MM.1S (cell line): Measurements from ENCODE around the gene SWI5.

Experiments used
- DNase-seq: peaks from one replicate; pipeline ENCODE4 v3.0.0-alpha.2; 2015
- H2AFZ ChIP-seq: fragments of 300-600 bp; sonication (generic); 2 replicates; pipeline ENCODE4 v1.6.0; 2016; ENCODE audit warnings: antibody characterized with exemption, low read length
- H3F3A ChIP-seq: fragments of 300-600 bp; sonication (generic); 2 replicates; pipeline ENCODE4 v1.6.1; 2016; ENCODE audit warnings: mild to moderate bottlenecking, antibody characterized with exemption, low read length, moderate library complexity, mixed read lengths; ENCODE audit not compliant: insufficient read depth
- H3K27ac ChIP-seq: fragments of 300-600 bp; sonication (generic); 2 replicates; pipeline ENCODE4 v1.5.1; 2016; ENCODE audit warnings: mild to moderate bottlenecking, low read length
- H3K27me3 ChIP-seq: fragments of 300-600 bp; sonication (generic); replicated peaks from 2 replicates; pipeline ENCODE4 v1.6.0; 2016; ENCODE audit warnings: low read length; ENCODE audit not compliant: insufficient read depth
- H3K36me3 ChIP-seq: fragments of 300-600 bp; sonication (generic); replicated peaks from 2 replicates; pipeline ENCODE4 v1.6.1; 2016; ENCODE audit warnings: mild to moderate bottlenecking, low read length, mixed read lengths; ENCODE audit not compliant: insufficient read depth
- H3K4me1 ChIP-seq: fragments of 300-600 bp; sonication (generic); 2 replicates; pipeline ENCODE4 v1.6.1; 2016; ENCODE audit warnings: low read length, mixed read lengths
- H3K4me2 ChIP-seq: fragments of 300-600 bp; sonication (generic); 2 replicates; pipeline ENCODE4 v1.6.0; 2016; ENCODE audit warnings: low read depth, low read length
- H3K4me3 ChIP-seq: fragments of 300-600 bp; sonication (generic); 2 replicates; pipeline ENCODE4 v1.5.1; 2016; ENCODE audit warnings: low read length, mixed read lengths
- H3K79me2 ChIP-seq: fragments of 300-600 bp; sonication (generic); 2 replicates; pipeline ENCODE4 v1.6.1; 2016; ENCODE audit warnings: mixed run types, low read length, mixed read lengths
- H3K9ac ChIP-seq: fragments of 300-600 bp; sonication (generic); 2 replicates; pipeline ENCODE4 v1.6.1; 2016; ENCODE audit warnings: low read length, mixed read lengths
- H3K9me2 ChIP-seq: fragments of 300-600 bp; sonication (generic); replicated peaks from 2 replicates; pipeline ENCODE4 v1.6.1; 2016; ENCODE audit warnings: mild to moderate bottlenecking, low read length, mixed read lengths; ENCODE audit not compliant: insufficient read depth
- H3K9me3 ChIP-seq: fragments of 300-600 bp; sonication (generic); replicated peaks from 2 replicates; pipeline ENCODE4 v1.6.1; 2016; ENCODE audit warnings: mild to moderate bottlenecking, low read length, mixed read lengths; ENCODE audit not compliant: insufficient read depth
- H4K20me1 ChIP-seq: fragments of 300-600 bp; sonication (generic); 2 replicates; pipeline ENCODE4 v1.6.1; 2016; ENCODE audit warnings: mild to moderate bottlenecking, low read length, moderate library complexity, mixed read lengths; ENCODE audit not compliant: insufficient read depth
- CTCF ChIP-seq: fragments of 300-600 bp; sonication (generic); IDR thresholded peaks from 2 replicates; pipeline ENCODE4 v1.5.1; 2016; ENCODE audit warnings: antibody characterized with exemption, low read length, mixed read lengths
- EZH2 ChIP-seq: fragments of 300-600 bp; sonication (generic); optimal IDR thresholded peaks from 2 replicates; pipeline ENCODE3; 2017; ENCODE audit warnings: low read depth, mild to moderate bottlenecking, antibody characterized with exemption, low read length, mixed read lengths
- EZH2phosphoT487 ChIP-seq: fragments of 300-600 bp; sonication (generic); IDR thresholded peaks from 2 replicates; pipeline ENCODE4 v1.6.1; 2018; ENCODE audit warnings: antibody characterized with exemption, low read length

The SWI5 gene

DNA sequence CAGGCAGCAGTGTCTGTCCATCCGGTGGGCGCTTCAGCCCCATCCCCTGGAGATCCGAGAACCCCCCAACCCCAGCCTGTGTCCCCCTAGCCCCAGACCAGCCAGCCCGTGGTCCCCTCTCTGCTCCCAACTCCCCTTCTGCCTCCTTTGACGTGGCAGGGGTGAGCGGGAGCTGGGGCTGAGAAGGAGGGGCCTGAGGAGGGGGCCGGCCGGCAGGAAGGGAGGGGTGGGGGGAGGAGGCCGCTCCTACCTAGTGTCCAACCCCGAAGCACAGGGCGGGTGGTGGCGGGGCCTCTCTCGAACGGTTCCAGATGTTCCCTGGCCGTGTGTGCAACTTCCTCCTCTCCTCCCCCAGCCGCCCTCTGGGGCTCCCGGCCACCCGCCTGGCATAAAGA is 31.2 kb upstream of the SWI5 start:
- H3K27ac ChIP-seq, result no peak overlapping the region
- H3K9me2 ChIP-seq, result no peaks in the 10 kb centered on the region
- DNase-seq, result no peak
- H2AFZ ChIP-seq, result no peak overlapping the region
- H3K4me1 ChIP-seq, result no peaks in the 10 kb centered on the region
- H3K9ac ChIP-seq, result no peak overlapping the region
- no peaks in the 10 kb centered on the region for H3K36me3 ChIP-seq
- H3K9me3 ChIP-seq, result no peaks in the 10 kb centered on the region
- no peaks in the 10 kb centered on the region for H4K20me1 ChIP-seq
- TF ChIP-seq EZH2phosphoT487 (no peak), EZH2 (no peak), CTCF (no peak)
- H3K79me2 ChIP-seq, result no peaks in the 10 kb centered on the region
- H3F3A ChIP-seq, result 0 out of 2 replicates have a peak, but pooled peaks cover 3% of the 10 kb centered on the region
- peaks cover 54% of the 10 kb centered on the region for H3K27me3 ChIP-seq
- H3K4me2 ChIP-seq, result no peak overlapping the region
- H3K4me3 ChIP-seq, result no peak overlapping the region

DNA sequence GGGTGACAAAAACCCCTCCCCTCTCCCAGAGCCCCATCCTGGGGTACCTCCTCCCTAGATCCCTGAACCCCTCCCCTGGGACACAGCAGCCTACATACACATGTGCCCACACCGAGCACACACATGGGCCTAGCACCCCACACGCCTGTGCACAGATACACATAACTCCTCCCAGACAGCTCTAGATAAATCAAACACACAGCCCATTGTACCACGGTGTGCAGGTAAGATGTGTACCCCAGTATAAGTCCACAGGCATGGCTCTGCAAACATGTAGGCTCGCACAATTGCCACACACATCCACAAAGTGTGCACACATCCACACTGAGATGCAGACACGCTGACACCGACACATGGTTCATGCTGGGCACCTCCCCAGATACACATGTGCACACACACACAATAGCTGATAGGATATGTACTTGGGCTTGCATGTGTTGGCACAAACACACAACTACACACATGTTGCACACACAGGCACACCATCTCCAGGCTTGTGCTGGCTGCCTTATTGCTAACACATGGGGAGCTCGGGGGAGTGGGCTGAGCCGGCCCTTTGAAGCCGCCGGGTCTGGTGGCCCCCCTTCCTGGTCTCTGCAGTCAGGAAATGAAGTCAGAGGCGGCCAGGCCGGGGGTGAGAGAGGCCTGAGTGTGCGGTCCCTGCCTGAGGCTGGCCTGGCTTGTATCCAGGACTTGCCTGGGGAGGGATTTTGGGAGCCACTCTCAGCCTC is 30.5 kb upstream of the SWI5 start:
- no peak for DNase-seq
- no peak overlapping the region for H3K27ac ChIP-seq
- no peak overlapping the region for H3K4me3 ChIP-seq
- H3K9me2 ChIP-seq, result no peaks in the 10 kb centered on the region
- H4K20me1 ChIP-seq, result no peaks in the 10 kb centered on the region
- peaks cover 49% of the 10 kb centered on the region for H3K27me3 ChIP-seq
- peaks cover 7% of the 10 kb centered on the region; the same call in 1 of the 2 replicates for H3F3A ChIP-seq
- no peaks in the 10 kb centered on the region for H3K79me2 ChIP-seq
- H3K9ac ChIP-seq, result no peak overlapping the region
- no peaks in the 10 kb centered on the region for H3K4me1 ChIP-seq
- H3K36me3 ChIP-seq, result no peaks in the 10 kb centered on the region
- no peak overlapping the region for H2AFZ ChIP-seq
- no peaks in the 10 kb centered on the region for H3K9me3 ChIP-seq
- no peak overlapping the region for H3K4me2 ChIP-seq
- TF ChIP-seq EZH2phosphoT487 (no peak), EZH2 (no peak), CTCF (no peak)

- H3F3A ChIP-seq, result peaks cover 7% of the 10 kb centered on the region; the same call in 1 of the 2 replicates
- no peaks in the 10 kb centered on the region for H3K9me2 ChIP-seq
- H3K27ac ChIP-seq, result no peak overlapping the region
- peaks cover 47% of the 10 kb centered on the region for H3K27me3 ChIP-seq
- H2AFZ ChIP-seq, result no peak overlapping the region
- no peaks in the 10 kb centered on the region for H4K20me1 ChIP-seq
- H3K9ac ChIP-seq, result no peak overlapping the region
- H3K4me3 ChIP-seq, result no peak overlapping the region
- no peak for DNase-seq
- no peaks in the 10 kb centered on the region for H3K9me3 ChIP-seq
- H3K79me2 ChIP-seq, result no peaks in the 10 kb centered on the region
- TF ChIP-seq EZH2 (no peak), CTCF (no peak), EZH2phosphoT487 (no peak)
- peaks cover 3% of the 10 kb centered on the region; the same call in 1 of the 2 replicates for H3K4me1 ChIP-seq
- H3K36me3 ChIP-seq, result no peaks in the 10 kb centered on the region
- no peak overlapping the region for H3K4me2 ChIP-seq
Measured at GRCh38 chr9:128246471-128246870, 29.6 kb upstream of the SWI5 start.
